ENCODE measurements around the gene NUF2.

NUF2 gene

DNA sequence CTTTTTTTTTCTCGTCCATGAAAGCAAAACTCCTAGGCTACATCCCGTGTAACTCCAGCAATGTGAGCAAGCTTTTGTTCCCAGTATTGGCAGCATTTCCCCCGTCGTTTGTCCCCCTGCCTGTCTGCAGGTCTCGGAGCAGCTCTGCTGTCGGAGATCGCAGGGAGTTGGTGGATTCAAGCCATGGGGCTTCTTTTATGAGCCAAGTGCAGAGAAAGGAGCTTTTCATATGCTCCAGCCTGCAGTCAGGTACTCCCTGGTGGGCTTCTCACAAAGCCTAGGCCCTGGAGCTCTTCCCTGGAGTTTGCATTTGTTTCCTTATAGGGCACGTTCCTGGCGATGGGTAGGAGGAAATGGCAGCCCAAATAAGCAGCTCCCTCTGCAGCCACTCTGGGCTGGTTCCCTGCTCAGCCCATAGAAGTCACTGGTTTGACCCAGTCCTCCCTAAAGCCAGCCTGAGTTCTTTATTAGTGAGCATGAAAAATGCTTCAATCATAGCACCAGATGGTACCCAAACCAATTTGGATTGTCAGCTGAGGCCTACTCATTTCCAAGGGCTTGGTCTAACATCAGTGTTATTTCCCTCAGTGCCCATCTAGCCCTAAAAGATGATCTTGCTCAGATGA lies 78.3 kb downstream of the NUF2 start:
- H3K4me3 Mint-ChIP-seq: no peak overlapping the region
- H3K36me3 Mint-ChIP-seq: no peaks in the 10 kb centered on the region
- CTCF ChIA-PET: interaction anchor here (0.6 kb wide), 1 partner anchor 1847 kb away, joined by 3 read pairs; no protein-coding TSS in a partner anchor
- H3K27me3 Mint-ChIP-seq: peaks cover 4% of the 10 kb centered on the region
- no peak overlapping the region for H3K27ac Mint-ChIP-seq
- no peak for DNase-seq
- H3K9me3 Mint-ChIP-seq: no peaks in the 10 kb centered on the region
- no peaks in the 10 kb centered on the region for H3K4me1 Mint-ChIP-seq

DNA sequence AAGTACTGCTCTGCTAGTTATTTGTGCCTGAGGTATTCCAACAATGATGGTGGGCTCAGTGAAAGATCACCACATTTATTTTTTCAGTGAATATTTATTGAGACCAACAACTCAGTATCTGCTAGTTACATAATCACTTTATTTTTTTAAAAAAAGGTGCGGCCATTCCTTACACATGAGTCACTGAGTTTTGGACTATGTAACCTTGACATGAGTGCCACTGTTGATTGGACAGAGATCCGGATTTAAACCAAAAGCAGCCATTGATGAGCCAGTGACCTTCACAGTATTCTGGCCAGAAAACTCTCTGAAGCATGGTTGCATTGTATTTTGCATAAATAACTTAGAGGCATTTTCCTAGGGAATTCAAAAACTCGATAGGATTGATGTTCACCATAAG lies 79.5 kb downstream of the NUF2 start:
- Mint-ChIP-seq H3K9me3 (no peaks in the 10 kb centered on the region), H3K36me3 (no peaks in the 10 kb centered on the region), H3K27me3 (peaks cover 4% of the 10 kb centered on the region), H3K27ac (no peak overlapping the region), H3K4me3 (no peak overlapping the region), H3K4me1 (no peaks in the 10 kb centered on the region)
- CTCF ChIA-PET: no interaction called here
- DNase-seq: no peak

Measured in activated naive CD4-positive, alpha-beta T cell treated with anti-CD3 and anti-CD28 coated beads, Interleukin-2, amount 10 ng/mL, durations not matched to agents 7 days and 5 days (primary cell).